ENCODE data around the gene LAMC3. TPM values are rescaled to one million over a fixed set of nuclear protein-coding genes. Genes with fewer than 3 reads are reported as not detected.

The LAMC3 gene
- total RNA-seq, 1 experiment from 2014 or later = 0.28 TPM

DNA sequence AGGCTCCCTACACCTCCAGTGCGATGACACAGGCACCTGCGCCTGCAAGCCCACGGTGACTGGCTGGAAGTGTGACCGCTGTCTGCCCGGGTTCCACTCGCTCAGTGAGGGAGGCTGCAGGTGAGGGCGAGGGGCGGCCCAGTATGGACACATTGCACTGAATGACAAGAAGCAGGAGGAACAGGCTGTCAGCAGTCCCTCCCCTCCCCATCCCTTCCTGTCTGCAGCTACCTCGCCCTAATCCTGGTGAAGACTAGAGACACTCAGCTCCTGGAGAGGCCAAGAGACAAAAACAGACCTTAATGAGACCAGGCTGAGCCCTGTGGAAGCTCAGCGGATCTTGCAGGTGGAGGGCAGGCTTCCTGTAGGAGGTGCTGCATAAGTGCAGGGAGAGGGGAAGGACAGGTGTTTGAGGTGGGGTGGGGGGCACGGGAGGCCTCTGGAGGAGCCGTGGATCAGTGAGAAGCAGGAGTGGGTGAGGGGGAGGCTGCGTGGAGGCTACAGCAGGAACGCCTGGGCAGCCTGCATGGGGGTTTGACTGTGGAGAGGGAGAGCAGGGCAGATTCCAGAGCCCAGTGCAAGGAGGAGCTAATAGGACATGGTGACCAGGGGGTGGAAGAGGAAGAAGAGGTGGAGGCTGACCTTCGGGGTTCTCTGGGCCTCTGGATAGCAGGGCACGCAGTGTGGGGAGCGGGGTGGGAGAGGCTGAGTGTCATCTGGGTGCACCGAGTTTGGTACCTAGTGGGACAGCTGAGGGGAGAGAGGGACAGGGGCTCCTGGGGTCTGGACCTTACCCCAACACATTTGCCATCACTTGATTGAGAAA, 30.4 kb downstream of the LAMC3 start:
- no peaks in the 10 kb centered on the region for H3K9me3 ChIP-seq (ENCODE audit: low read depth, low read length, poor library complexity, severe bottlenecking)
- intact Hi-C loops (cut with micrococcal nuclease; ENCODE audit: unreplicated experiment) = no loop called here
- ChIA-PET CTCF (interaction anchor here (0.6 kb wide), 1 partner anchor 339 kb away, joined by 3 read pairs; no protein-coding TSS in a partner anchor), POLR2A (ENCODE audit: low non-redundant PET) (no interaction called here)
- no peak for DNase-seq (ENCODE audit: low spot score)
- H3K27me3 ChIP-seq (replicated peaks; ENCODE audit: insufficient read depth, low read depth, low read length, poor library complexity) = no peaks in the 10 kb centered on the region
- no TSS peak for BruUV-seq (replicated peaks)
- H3K27ac ChIP-seq (ENCODE audit: low read depth, low read length, poor library complexity, severe bottlenecking) = no peak overlapping the region
- TF ChIP-seq CTCF (conservative IDR thresholded peaks at IDR 0.05; ENCODE audit: low read depth, low read length) (no peak), EZH2 (IDR thresholded peaks at IDR 0.05; ENCODE audit: borderline replicate concordance, low read depth, low read length, poor library complexity, severe bottlenecking) (no peak)
- H3K36me3 ChIP-seq (ENCODE audit: insufficient read depth, low read length, poor library complexity, severe bottlenecking) = no peaks in the 10 kb centered on the region
- no peaks in the 10 kb centered on the region for H3K4me1 ChIP-seq (ENCODE audit: insufficient read depth, low read length, poor library complexity, severe bottlenecking)
- no peak overlapping the region for H3K4me3 ChIP-seq (ENCODE audit: low read depth, low read length, poor library complexity, severe bottlenecking)

DNA sequence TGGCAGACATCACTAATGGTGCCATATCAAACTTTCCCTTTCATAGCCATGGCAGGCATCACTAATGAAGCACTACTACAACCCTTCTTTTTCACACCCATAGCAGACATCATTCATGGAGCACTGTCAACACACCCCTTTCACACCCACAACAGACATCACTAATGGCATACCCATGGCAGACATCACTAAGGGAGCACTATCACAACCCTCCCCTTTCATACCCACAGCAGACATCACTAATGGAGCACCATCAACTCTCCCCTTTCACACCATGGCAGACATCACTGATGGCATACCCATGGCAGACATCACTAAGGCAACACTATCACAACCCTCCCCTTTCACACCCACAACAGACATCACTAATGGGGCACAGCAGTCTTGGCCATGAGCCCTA, 33.7 kb downstream of the LAMC3 start:
- BruUV-seq (replicated peaks) = no TSS peak
- TF ChIP-seq EZH2 (IDR thresholded peaks at IDR 0.05; ENCODE audit: borderline replicate concordance, low read depth, low read length, poor library complexity, severe bottlenecking) (no peak), CTCF (conservative IDR thresholded peaks at IDR 0.05; ENCODE audit: low read depth, low read length) (no peak)
- Histone ChIP-seq H3K9me3 (ENCODE audit: low read depth, low read length, poor library complexity, severe bottlenecking) (no peaks in the 10 kb centered on the region), H3K27ac (ENCODE audit: low read depth, low read length, poor library complexity, severe bottlenecking) (no peak overlapping the region), H3K4me1 (ENCODE audit: insufficient read depth, low read length, poor library complexity, severe bottlenecking) (no peaks in the 10 kb centered on the region), H3K36me3 (ENCODE audit: insufficient read depth, low read length, poor library complexity, severe bottlenecking) (no peaks in the 10 kb centered on the region), H3K27me3 (replicated peaks; ENCODE audit: insufficient read depth, low read depth, low read length, poor library complexity) (no peaks in the 10 kb centered on the region), H3K4me3 (ENCODE audit: low read depth, low read length, poor library complexity, severe bottlenecking) (no peak overlapping the region)
- intact Hi-C loops (cut with micrococcal nuclease; ENCODE audit: unreplicated experiment) = loop anchor here (10.0 kb wide), 1 partner anchor 98 kb away; no protein-coding TSS in a partner anchor
- no peak for DNase-seq (ENCODE audit: low spot score)
- CTCF ChIA-PET = interaction anchor here (0.9 kb wide), 1 partner anchor 44 kb away, joined by 3 read pairs; no protein-coding TSS in a partner anchor
- POLR2A ChIA-PET (ENCODE audit: low non-redundant PET) = no interaction called here

- H3K36me3 ChIP-seq (ENCODE audit: insufficient read depth, low read length, poor library complexity, severe bottlenecking) = no peaks in the 10 kb centered on the region
- intact Hi-C loops (cut with micrococcal nuclease; ENCODE audit: unreplicated experiment) = loop anchor here (10.0 kb wide), 1 partner anchor 98 kb away; no protein-coding TSS in a partner anchor
- H3K4me1 ChIP-seq (ENCODE audit: insufficient read depth, low read length, poor library complexity, severe bottlenecking) = no peaks in the 10 kb centered on the region
- ChIA-PET POLR2A (ENCODE audit: low non-redundant PET) (interaction anchor here (0.6 kb wide), 1 partner anchor 42 kb away, joined by 10 read pairs; no protein-coding TSS in a partner anchor), CTCF (interaction anchor here (0.9 kb wide), 1 partner anchor 45 kb away, joined by 3 read pairs; no protein-coding TSS in a partner anchor)
- TF ChIP-seq CTCF (conservative IDR thresholded peaks at IDR 0.05; ENCODE audit: low read depth, low read length) = no peak
- no peak for TF ChIP-seq EZH2 (IDR thresholded peaks at IDR 0.05; ENCODE audit: borderline replicate concordance, low read depth, low read length, poor library complexity, severe bottlenecking)
- H3K27me3 ChIP-seq (replicated peaks; ENCODE audit: insufficient read depth, low read depth, low read length, poor library complexity) = no peaks in the 10 kb centered on the region
- H3K27ac ChIP-seq (ENCODE audit: low read depth, low read length, poor library complexity, severe bottlenecking) = no peak overlapping the region
- DNase-seq (ENCODE audit: low spot score) = no peak
- H3K4me3 ChIP-seq (ENCODE audit: low read depth, low read length, poor library complexity, severe bottlenecking) = no peak overlapping the region
- BruUV-seq (replicated peaks) = no TSS peak
- H3K9me3 ChIP-seq (ENCODE audit: low read depth, low read length, poor library complexity, severe bottlenecking) = no peaks in the 10 kb centered on the region
Observed at GRCh38 chr9:131043087-131043486, 34.1 kb downstream of the LAMC3 start.

Measured in A673 (cell line).